DOHH2 (cell line): ENCODE measurements around the gene KISS1R.

ENCODE experiments used
- H3F3A ChIP-seq: fragments of 200-600 bp; sonication (generic), shearing (Covaris generic); 2 replicates; pipeline ENCODE4 v1.6.0; 2016; ENCODE audit warnings: antibody characterized with exemption, mild to moderate bottlenecking; ENCODE audit not compliant: control insufficient read depth, insufficient read depth
- H3K27ac ChIP-seq: fragments of 200-600 bp; sonication (generic); 2 replicates; pipeline ENCODE4 v1.5.1; 2014; ENCODE audit warnings: low read depth, mild to moderate bottlenecking, low read length, moderate library complexity
- H3K27me3 ChIP-seq: fragments of 200-600 bp; sonication (generic); 2 replicates; pipeline ENCODE4 v1.6.1; 2014; ENCODE audit warnings: mild to moderate bottlenecking, low read length, mixed read lengths; ENCODE audit not compliant: control insufficient read depth
- H3K36me3 ChIP-seq: fragments of 200-600 bp; sonication (generic); 2 replicates; pipeline ENCODE4 v1.6.1; 2014; ENCODE audit warnings: mild to moderate bottlenecking, low read length, moderate library complexity, mixed read lengths; ENCODE audit not compliant: control insufficient read depth
- H3K4me1 ChIP-seq: fragments of 200-600 bp; sonication (generic); 2 replicates; pipeline ENCODE4 v1.6.1; 2014; ENCODE audit warnings: mild to moderate bottlenecking, low read length, mixed read lengths; ENCODE audit not compliant: control insufficient read depth
- H3K4me2 ChIP-seq: fragments of 200-600 bp; sonication (generic); 2 replicates; pipeline ENCODE4 v1.6.0; 2014; ENCODE audit warnings: mild to moderate bottlenecking, low read length, moderate library complexity
- H3K4me3 ChIP-seq: fragments of 200-600 bp; sonication (generic); 2 replicates; pipeline ENCODE4 v1.5.1; 2014; ENCODE audit warnings: mild to moderate bottlenecking, low read length, mixed read lengths
- H3K79me2 ChIP-seq: fragments of 200-600 bp; sonication (generic); 2 replicates; pipeline ENCODE4 v1.6.1; 2014; ENCODE audit warnings: mild to moderate bottlenecking, low read length, mixed read lengths; ENCODE audit not compliant: control insufficient read depth
- H3K9me2 ChIP-seq: fragments of 200-600 bp; sonication (generic); replicated peaks from 2 replicates; pipeline ENCODE4 v1.6.1; 2014; ENCODE audit warnings: mild to moderate bottlenecking, low read length, mixed read lengths; ENCODE audit not compliant: control insufficient read depth
- H3K9me3 ChIP-seq: fragments of 200-600 bp; sonication (generic); 2 replicates; pipeline ENCODE4 v1.6.1; 2014; ENCODE audit warnings: antibody characterized with exemption, low read length, mixed read lengths; ENCODE audit not compliant: control insufficient read depth, insufficient read depth
- H4K20me1 ChIP-seq: fragments of 200-600 bp; sonication (generic); 2 replicates; pipeline ENCODE4 v1.6.0; 2014; ENCODE audit warnings: low read depth, mild to moderate bottlenecking, antibody characterized with exemption, low read length, moderate library complexity; ENCODE audit not compliant: control insufficient read depth, insufficient read depth
- EZH2phosphoT487 ChIP-seq: fragments of 200-600 bp; sonication (generic); IDR thresholded peaks from 2 replicates; pipeline ENCODE4 v1.6.1; 2017; ENCODE audit warnings: borderline replicate concordance, mild to moderate bottlenecking, antibody characterized with exemption, low read length, moderate library complexity, mixed read lengths
- TF ChIP-seq, protein P1 (sequence below): fragments of 200-600 bp; sonication (generic); IDR thresholded peaks from one replicate; pipeline ENCODE4 v1.5.1; 2014; ENCODE audit warnings: antibody characterized with exemption, mild to moderate bottlenecking, low read depth, low read length; ENCODE audit not compliant: poor library complexity, severe bottlenecking

KISS1R gene

DNA sequence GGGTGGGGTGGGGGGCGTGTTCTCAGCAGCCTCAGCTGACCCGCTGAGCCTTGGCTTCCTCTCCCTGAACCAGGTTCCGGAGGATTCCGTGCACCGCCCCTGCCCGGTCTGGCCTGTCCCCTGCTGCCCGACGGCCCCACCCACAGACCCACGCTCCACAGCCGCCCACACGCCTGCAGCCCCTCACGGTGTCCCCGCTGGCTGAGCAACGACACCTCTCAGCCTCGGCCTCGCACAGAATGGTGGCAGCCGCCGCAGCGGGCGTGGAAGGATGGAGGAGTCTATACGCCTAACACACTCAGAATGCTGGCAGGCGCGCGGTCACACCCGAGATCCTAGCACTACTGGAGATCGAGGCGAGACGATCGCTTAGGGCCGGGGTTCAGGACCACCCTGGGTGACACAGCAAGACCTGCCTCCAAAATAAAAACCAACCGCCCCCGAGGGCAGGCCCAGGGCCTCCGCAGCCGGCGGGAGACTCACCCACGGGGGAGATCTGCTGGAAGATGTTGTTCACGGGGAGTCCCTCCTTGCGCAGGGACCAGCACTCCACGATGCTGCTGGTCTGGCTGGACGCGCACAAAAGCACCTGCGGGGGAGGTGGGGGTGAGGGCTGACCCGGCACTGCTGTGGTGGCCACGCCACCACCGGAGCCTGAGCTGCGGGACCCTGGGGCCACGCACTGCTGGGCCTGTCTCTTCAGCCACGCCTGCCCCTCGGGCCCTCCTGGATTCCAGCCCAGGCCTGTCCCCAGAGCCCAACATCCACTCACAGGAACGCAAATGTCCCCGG lies 32.5 kb upstream of the KISS1R start:
- Histone ChIP-seq H3K9me2 (no peaks in the 10 kb centered on the region), H3K4me2 (no peak overlapping the region), H4K20me1 (no peaks in the 10 kb centered on the region), H3F3A (no peaks in the 10 kb centered on the region), H3K27ac (no peak overlapping the region), H3K4me1 (peaks cover 5% of the 10 kb centered on the region), H3K27me3 (no peaks in the 10 kb centered on the region), H3K4me3 (no peak overlapping the region), H3K9me3 (no peaks in the 10 kb centered on the region), H3K79me2 (no peaks in the 10 kb centered on the region), H3K36me3 (peaks cover 11% of the 10 kb centered on the region)
- TF ChIP-seq EZH2phosphoT487: no peak
- TF ChIP-seq, protein P1, sequence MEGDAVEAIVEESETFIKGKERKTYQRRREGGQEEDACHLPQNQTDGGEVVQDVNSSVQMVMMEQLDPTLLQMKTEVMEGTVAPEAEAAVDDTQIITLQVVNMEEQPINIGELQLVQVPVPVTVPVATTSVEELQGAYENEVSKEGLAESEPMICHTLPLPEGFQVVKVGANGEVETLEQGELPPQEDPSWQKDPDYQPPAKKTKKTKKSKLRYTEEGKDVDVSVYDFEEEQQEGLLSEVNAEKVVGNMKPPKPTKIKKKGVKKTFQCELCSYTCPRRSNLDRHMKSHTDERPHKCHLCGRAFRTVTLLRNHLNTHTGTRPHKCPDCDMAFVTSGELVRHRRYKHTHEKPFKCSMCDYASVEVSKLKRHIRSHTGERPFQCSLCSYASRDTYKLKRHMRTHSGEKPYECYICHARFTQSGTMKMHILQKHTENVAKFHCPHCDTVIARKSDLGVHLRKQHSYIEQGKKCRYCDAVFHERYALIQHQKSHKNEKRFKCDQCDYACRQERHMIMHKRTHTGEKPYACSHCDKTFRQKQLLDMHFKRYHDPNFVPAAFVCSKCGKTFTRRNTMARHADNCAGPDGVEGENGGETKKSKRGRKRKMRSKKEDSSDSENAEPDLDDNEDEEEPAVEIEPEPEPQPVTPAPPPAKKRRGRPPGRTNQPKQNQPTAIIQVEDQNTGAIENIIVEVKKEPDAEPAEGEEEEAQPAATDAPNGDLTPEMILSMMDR: no peak

DNA sequence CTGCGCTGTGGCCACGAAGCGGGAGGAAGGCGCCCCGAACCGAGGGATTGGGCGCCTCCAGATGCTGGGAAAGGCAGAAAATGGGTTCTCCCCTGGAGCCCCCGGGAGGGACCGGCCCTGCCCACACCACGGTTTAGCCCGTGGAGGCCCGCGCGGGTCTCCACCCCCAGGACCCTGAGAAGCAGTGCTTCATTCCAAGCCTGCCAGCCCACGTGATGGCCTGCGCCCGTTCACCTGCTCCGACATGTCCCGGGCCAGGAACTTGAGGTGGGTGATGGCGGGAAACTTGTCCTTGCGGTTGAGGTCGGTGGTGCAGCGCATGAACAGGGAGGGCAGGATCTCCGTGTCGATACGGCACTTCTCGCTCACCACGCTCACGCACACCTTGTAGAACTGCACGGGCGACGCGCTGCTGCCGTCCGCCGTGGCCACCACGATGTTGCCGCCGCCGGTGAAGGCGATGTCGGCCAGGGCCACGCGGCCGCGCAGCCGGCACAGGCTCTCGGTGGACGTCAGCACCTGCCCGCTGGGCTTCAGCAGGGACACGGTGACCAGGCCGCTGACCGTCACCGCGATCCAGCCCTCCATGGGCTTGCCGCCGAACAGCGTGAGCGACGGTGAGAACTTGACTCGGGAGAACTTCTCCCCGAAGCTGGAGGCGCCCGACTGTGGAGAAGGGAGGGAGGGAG lies 31.5 kb upstream of the KISS1R start:
- TF ChIP-seq, protein P1: no peak
- TF ChIP-seq EZH2phosphoT487: no peak
- H3K9me3 ChIP-seq: no peaks in the 10 kb centered on the region
- H3K36me3 ChIP-seq: peaks cover 16% of the 10 kb centered on the region
- no peak overlapping the region for H3K27ac ChIP-seq
- H4K20me1 ChIP-seq: no peaks in the 10 kb centered on the region
- no peaks in the 10 kb centered on the region for H3K27me3 ChIP-seq
- H3K79me2 ChIP-seq: no peaks in the 10 kb centered on the region; the same call in 1 of the 2 replicates
- H3K4me3 ChIP-seq: no peak overlapping the region
- H3F3A ChIP-seq: no peaks in the 10 kb centered on the region
- peaks cover 5% of the 10 kb centered on the region for H3K4me1 ChIP-seq
- H3K9me2 ChIP-seq: no peaks in the 10 kb centered on the region
- H3K4me2 ChIP-seq: no peak overlapping the region

DNA sequence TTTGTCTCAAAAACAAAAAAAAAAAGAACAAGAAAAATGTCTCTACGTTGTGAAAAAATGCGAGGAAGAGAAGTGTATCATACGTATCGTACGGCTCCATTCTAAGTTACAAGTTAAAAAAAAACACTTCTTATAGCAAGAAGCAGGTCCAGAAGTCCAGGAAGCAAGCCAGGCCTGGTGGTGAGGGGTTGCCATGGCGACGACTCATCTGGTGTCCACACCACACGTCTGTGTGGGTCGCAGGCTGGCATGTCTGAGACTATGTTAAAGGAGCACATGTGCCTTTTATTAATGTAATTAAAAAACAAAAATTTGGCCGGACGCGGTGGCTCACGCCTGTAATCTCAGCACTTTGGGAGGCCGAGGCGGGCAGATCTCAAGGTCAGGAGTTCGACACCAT lies 30.1 kb upstream of the KISS1R start:
- Histone ChIP-seq H3F3A (no peaks in the 10 kb centered on the region), H3K4me1 (peaks cover 9% of the 10 kb centered on the region), H3K9me3 (no peaks in the 10 kb centered on the region), H3K4me3 (no peak overlapping the region), H3K27ac (no peak overlapping the region), H3K4me2 (no peak overlapping the region), H3K27me3 (no peaks in the 10 kb centered on the region), H3K79me2 (peaks cover 8% of the 10 kb centered on the region), H4K20me1 (no peaks in the 10 kb centered on the region), H3K9me2 (no peaks in the 10 kb centered on the region), H3K36me3 (peaks cover 13% of the 10 kb centered on the region)
- no peak for TF ChIP-seq EZH2phosphoT487
- TF ChIP-seq, protein P1: no peak
